GM12892 (cell line): Measurements from ENCODE around the gene MMUT.

Experiments used
- POLR2A ChIP-seq: IDR thresholded peaks from 2 replicates; pipeline ENCODE4 v1.6.1; 2011; ENCODE audit warnings: low read depth, low read length, control low read depth
- POLR2AphosphoS5 ChIP-seq: IDR thresholded peaks from 2 replicates; pipeline ENCODE4 v1.6.1; 2011; ENCODE audit warnings: low read depth, low read length, control low read depth

DNA sequence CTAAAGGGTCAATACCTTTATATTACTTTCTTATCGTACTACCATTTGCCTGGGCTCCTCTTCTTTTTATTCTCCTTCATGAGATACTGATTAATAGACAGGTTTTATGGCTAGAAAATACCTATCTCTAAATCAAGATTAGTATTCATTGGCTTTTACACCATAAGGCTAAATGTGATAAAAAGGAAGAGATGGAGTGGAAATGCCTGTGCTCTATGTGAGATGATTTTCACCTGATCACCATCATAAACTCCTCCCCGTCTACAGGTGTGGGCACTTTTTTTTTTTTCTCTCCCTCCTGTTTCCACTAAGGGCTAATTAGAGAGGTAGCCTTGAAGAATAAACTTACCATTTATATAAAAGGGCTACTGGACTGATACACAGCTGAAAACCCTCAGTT lies 36.6 kb upstream of the MMUT start, which contains the start of gene GLYATL3:
- TF ChIP-seq POLR2AphosphoS5, result no peak
- TF ChIP-seq POLR2A, result no peak
